Endodermal cell (in vitro differentiated cells): ENCODE measurements around the gene TMTC2. TPM values are rescaled to one million over a fixed set of nuclear protein-coding genes. Genes with fewer than 3 reads are reported as not detected.

Source experiments
- DNase-seq: peaks from one replicate; pipeline ENCODE4 v3.0.0-alpha.2; 2017
- H3K27ac ChIP-seq: 2 replicates; pipeline ENCODE4 v1.5.1; 2013; ENCODE audit warnings: mild to moderate bottlenecking, low read depth, low read length, moderate library complexity
- H3K27me3 ChIP-seq: 2 replicates; pipeline ENCODE4 v1.6.1; 2013; ENCODE audit warnings: mild to moderate bottlenecking, low read length, moderate library complexity; ENCODE audit not compliant: insufficient read depth, control insufficient read depth, poor library complexity, severe bottlenecking
- H3K36me3 ChIP-seq: 2 replicates; pipeline ENCODE4 v1.7.0; 2013; ENCODE audit warnings: mild to moderate bottlenecking, low read length, moderate library complexity; ENCODE audit not compliant: control insufficient read depth, insufficient read depth
- H3K4me1 ChIP-seq: one replicate; pipeline ENCODE4 v1.7.0; 2013; ENCODE audit warnings: low read length; ENCODE audit not compliant: control insufficient read depth, insufficient read depth
- H3K4me3 ChIP-seq: 2 replicates; pipeline ENCODE4 v1.5.1; 2013; ENCODE audit warnings: mild to moderate bottlenecking, low read length, moderate library complexity
- H3K9ac ChIP-seq: 2 replicates; pipeline ENCODE4 v1.6.1; 2013; ENCODE audit warnings: mild to moderate bottlenecking, low read length, moderate library complexity; ENCODE audit not compliant: poor library complexity, severe bottlenecking; ENCODE audit errors: extremely low read depth
- H3K9me3 ChIP-seq: 2 replicates; pipeline ENCODE4 v1.6.1; 2013; ENCODE audit warnings: mild to moderate bottlenecking, low read length, moderate library complexity; ENCODE audit not compliant: control insufficient read depth
- H3K27ac Mint-ChIP-seq: 2 replicates; pipeline ENCODE4 v1.8.0; 2020; ENCODE audit warnings: mixed read lengths
- H3K27me3 Mint-ChIP-seq: 2 replicates; pipeline ENCODE4 v1.8.0; 2021; ENCODE audit warnings: mild to moderate bottlenecking, mixed read lengths; ENCODE audit not compliant: insufficient read depth
- H3K36me3 Mint-ChIP-seq: 2 replicates; pipeline ENCODE4 v1.8.0; 2020; ENCODE audit warnings: low read depth, mixed read lengths
- H3K4me1 Mint-ChIP-seq: 2 replicates; pipeline ENCODE4 v1.8.0; 2020; ENCODE audit warnings: mixed read lengths
- H3K4me3 Mint-ChIP-seq: 2 replicates; pipeline ENCODE4 v1.8.0; 2020; ENCODE audit warnings: mild to moderate bottlenecking, moderate library complexity, mixed read lengths
- H3K9me3 Mint-ChIP-seq: 2 replicates; pipeline ENCODE4 v1.8.0; 2020; ENCODE audit warnings: mild to moderate bottlenecking, mixed read lengths
- WGBS, 2 experiments: methylation state at CpG; one replicate each; pipeline versions ENCODE4 v1.1.5 to v1.1.7; 2013; ENCODE audit warnings: missing lambda C conversion rate in 2 of 2, mixed read lengths in 1 of 2; ENCODE audit not compliant: insufficient coverage in 1 of 2, insufficient read length in 1 of 2; 5-methylcytosine and 5-hydroxymethylcytosine counted together
- total RNA-seq, 2 donors: library from RNA; stranded (reverse); fragmentation: NEBNext Ultra II Directional in 1 of 2; extraction: Animal tissue kit (Norgen Biotek cat#: 25700) in 1 of 2; gene quantifications; 2 replicates in 1 of 2; 3 replicates in 1 of 2; pipeline ENCODE4 v1.2.1, GENCODE V29; 2021
- TF ChIP-seq, protein P1 (sequence below): fragments of 200-600 bp; sonication (generic); conservative IDR thresholded peaks from 2 replicates; pipeline ENCODE4 v1.5.0; 2021; ENCODE audit warnings: antibody characterized with exemption, mild to moderate bottlenecking

The TMTC2 gene
- total RNA-seq, 2 donors from 2014 or later: 7.2 to 10.8 TPM

DNA sequence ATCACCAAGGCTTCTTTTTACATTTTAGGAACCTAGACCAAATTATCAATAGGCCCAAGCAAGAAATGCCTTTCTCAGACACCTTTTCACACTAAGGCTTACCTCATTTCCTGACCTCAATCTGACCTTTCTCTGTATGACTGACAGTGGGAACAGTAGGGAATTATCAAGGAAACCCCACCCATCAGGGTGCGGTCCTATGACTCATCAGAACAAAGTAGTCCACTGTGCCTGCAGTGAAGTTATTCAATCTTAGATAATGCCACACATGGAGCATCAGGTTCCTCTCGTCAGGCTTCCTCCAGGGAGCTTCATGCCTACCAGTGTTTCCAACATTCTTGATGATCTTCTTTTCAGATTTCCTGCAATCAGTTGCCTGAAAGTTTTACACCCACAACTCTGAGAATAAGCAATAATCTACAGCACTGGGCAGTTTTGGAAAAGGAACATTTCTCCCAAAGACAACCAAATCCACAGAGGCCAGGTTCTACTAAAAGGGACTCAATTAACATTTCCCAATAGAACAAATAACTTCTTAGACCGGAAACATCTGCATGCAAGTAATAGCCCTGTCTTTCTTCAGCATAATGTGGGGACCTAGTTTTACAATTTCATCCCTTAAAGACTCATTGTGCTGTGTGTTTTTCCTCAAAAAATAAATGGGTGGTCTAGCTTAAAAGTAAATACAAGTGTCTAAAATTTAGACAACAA lies 35.9 kb upstream of the TMTC2 start:
- H3K4me3 Mint-ChIP-seq: no peak overlapping the region
- peaks cover 6% of the 10 kb centered on the region for H3K4me1 Mint-ChIP-seq
- H3K9ac ChIP-seq: no peak overlapping the region
- no peaks in the 10 kb centered on the region for H3K9me3 Mint-ChIP-seq
- TF ChIP-seq, protein P1, sequence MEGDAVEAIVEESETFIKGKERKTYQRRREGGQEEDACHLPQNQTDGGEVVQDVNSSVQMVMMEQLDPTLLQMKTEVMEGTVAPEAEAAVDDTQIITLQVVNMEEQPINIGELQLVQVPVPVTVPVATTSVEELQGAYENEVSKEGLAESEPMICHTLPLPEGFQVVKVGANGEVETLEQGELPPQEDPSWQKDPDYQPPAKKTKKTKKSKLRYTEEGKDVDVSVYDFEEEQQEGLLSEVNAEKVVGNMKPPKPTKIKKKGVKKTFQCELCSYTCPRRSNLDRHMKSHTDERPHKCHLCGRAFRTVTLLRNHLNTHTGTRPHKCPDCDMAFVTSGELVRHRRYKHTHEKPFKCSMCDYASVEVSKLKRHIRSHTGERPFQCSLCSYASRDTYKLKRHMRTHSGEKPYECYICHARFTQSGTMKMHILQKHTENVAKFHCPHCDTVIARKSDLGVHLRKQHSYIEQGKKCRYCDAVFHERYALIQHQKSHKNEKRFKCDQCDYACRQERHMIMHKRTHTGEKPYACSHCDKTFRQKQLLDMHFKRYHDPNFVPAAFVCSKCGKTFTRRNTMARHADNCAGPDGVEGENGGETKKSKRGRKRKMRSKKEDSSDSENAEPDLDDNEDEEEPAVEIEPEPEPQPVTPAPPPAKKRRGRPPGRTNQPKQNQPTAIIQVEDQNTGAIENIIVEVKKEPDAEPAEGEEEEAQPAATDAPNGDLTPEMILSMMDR: no peak
- 58 to 81% methylated on average over 2 to 3 of the region's 3 CpGs for WGBS, 2 experiments
- H3K27me3 Mint-ChIP-seq: no peaks in the 10 kb centered on the region
- H3K36me3 ChIP-seq: no peaks in the 10 kb centered on the region
- H3K27ac ChIP-seq: no peak overlapping the region
- no peak overlapping the region for H3K27ac Mint-ChIP-seq
- no peaks in the 10 kb centered on the region for H3K27me3 ChIP-seq
- H3K9me3 ChIP-seq: peaks cover 4% of the 10 kb centered on the region
- no peaks in the 10 kb centered on the region for H3K4me1 ChIP-seq
- no peak overlapping the region for H3K4me3 ChIP-seq
- DNase-seq: no peak
- no peaks in the 10 kb centered on the region for H3K36me3 Mint-ChIP-seq

DNA sequence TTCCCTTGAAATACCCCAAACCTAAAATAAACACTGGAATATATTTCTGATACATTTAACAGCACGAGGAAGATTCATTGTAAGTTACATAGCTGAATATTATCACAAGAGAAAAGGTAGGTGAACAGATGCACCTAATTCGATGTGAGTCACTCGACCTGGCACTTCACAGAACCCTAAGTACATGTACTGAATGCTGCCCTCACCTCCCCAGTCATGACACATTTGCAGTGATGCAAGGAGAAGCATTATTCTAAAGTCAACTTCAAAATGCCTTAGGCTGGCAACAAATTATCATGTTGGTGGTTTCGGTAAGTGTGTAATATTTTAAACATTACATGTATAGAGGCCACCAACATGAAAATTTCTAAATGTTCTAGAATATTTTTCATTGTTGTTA lies 35.2 kb upstream of the TMTC2 start:
- H3K4me3 Mint-ChIP-seq: no peak overlapping the region
- Histone ChIP-seq H3K4me1 (no peaks in the 10 kb centered on the region), H3K27me3 (no peaks in the 10 kb centered on the region), H3K27ac (no peak overlapping the region), H3K9ac (no peak overlapping the region), H3K36me3 (no peaks in the 10 kb centered on the region), H3K9me3 (peaks cover 8% of the 10 kb centered on the region), H3K4me3 (no peak overlapping the region)
- DNase-seq: no peak
- WGBS, 2 experiments: 75 to 81% methylated on average over 2 to 3 of the region's 4 CpGs
- TF ChIP-seq, protein P1: no peak
- no peak overlapping the region for H3K27ac Mint-ChIP-seq
- no peaks in the 10 kb centered on the region for H3K36me3 Mint-ChIP-seq
- H3K4me1 Mint-ChIP-seq: peaks cover 6% of the 10 kb centered on the region
- no peaks in the 10 kb centered on the region for H3K9me3 Mint-ChIP-seq
- no peaks in the 10 kb centered on the region for H3K27me3 Mint-ChIP-seq

DNA sequence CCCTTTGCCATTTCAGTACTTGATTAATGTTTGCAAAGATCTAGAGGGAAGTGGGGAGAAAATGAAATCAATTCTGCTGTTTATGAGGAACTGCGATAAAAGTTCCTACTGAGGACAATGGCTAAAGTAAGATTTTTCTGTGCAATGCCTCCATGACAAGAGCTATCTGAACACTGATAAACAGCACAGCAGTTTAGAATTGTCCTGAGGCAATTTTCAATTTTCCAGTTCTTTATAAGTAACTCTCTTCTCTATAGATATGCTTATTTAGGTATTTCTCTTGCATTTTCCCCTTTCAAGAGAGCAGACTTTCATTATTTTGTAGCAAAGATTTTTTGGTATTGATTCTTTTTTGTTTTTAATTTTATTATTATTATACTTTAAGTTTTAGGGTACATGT lies 34.6 kb upstream of the TMTC2 start:
- TF ChIP-seq, protein P1: no peak
- H3K4me3 Mint-ChIP-seq: no peak overlapping the region
- Histone ChIP-seq H3K27ac (no peak overlapping the region), H3K9ac (no peak overlapping the region), H3K27me3 (no peaks in the 10 kb centered on the region), H3K36me3 (no peaks in the 10 kb centered on the region), H3K4me3 (no peak overlapping the region), H3K4me1 (no peaks in the 10 kb centered on the region), H3K9me3 (peaks cover 8% of the 10 kb centered on the region)
- no peak overlapping the region for H3K27ac Mint-ChIP-seq
- DNase-seq: no peak
- H3K4me1 Mint-ChIP-seq: peaks cover 6% of the 10 kb centered on the region
- no peaks in the 10 kb centered on the region for H3K27me3 Mint-ChIP-seq
- no peaks in the 10 kb centered on the region for H3K36me3 Mint-ChIP-seq
- whole genome bisulfite sequencing, 2 experiments: 88 to 90% methylated on average over 1 of the region's 1 CpG
- no peaks in the 10 kb centered on the region for H3K9me3 Mint-ChIP-seq
